Activated CD8-positive, alpha-beta memory T cell treated with anti-CD3 and anti-CD28 coated beads, Interleukin-2, amount 50 U/mL, for 1 hour (primary cell): ENCODE measurements around the gene ASPDH.
"Not testable (repeated sequence)": the region's sequence is repeated elsewhere in the genome, so short reads cannot be mapped to it uniquely, and the experiment has no call there.

Experiments used
- DNase-seq: peaks from one replicate; pipeline ENCODE4 v3.0.0-alpha.2; 2020; ENCODE audit errors: extremely low read depth

Gene ASPDH

GRCh38 chr19:50547385-50548190 is 33.9 kb upstream of the ASPDH start:
- DNase-seq, result no peak

DNA sequence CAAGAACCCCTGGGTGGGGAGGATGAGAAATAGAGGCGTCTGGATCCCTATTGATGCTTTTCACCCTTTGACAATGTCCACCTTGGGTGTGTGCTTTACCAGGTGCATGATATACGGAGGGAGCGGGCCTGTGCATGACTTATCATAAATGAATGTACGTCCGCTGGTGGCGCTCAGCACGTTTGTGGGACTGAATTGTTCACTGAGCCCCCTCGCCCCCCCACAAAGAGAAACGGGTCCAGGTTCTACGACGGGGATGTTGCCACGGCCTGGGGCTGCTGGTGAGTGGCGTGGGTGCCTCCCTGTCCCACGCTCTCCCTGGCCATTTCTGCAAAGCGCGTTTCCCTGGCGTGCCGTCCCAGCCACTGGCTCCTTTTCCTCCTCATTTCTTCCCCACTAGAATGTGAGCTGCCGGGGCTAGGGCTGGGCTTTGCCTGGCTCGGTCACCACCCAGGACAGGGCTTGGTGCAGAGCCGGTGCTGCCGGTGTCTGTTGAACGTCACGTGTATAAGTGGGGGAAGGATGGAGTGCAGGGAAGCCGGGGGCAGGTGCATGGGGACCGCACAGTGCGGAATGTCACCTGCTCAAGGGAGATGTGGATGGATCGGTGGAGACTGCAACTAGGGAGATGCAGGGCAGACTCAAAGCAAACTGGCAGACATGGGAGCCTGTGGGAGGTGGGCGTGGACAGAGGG is 33.0 kb upstream of the ASPDH start:
- no peak for DNase-seq

GRCh38 chr19:50542943-50543342 is 29.2 kb upstream of the ASPDH start:
- no peak for DNase-seq

GRCh38 chr19:50537769-50538230 is 24.1 kb upstream of the ASPDH start:
- no peak for DNase-seq

GRCh38 chr19:50537306-50537685 is 23.6 kb upstream of the ASPDH start:
- DNase-seq, result no peak

- no peak for DNase-seq
Measured at GRCh38 chr19:50536662-50537305, 23.1 kb upstream of the ASPDH start.

- no peak for DNase-seq
Measured at GRCh38 chr19:50535672-50536187, 22.0 kb upstream of the ASPDH start.

DNA sequence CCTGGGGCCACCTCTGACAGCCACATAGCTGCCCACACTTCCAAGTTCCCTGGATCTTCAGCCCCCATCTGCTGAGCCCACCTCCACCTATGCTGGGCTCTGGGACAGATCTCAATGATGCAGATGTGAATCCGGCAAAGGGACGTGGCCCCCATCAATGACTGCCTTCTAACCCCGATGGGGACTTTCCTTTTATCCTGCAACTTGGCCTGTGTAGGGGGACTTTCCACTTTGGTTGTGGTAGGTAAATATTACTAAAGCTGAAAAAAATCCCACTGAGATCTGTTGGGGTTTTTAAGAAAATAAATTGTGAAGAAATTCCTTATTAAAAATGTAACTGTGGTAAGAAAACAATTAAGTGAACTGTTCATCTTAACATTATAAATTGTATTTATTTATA is 20.8 kb upstream of the ASPDH start:
- no peak for DNase-seq

DNA sequence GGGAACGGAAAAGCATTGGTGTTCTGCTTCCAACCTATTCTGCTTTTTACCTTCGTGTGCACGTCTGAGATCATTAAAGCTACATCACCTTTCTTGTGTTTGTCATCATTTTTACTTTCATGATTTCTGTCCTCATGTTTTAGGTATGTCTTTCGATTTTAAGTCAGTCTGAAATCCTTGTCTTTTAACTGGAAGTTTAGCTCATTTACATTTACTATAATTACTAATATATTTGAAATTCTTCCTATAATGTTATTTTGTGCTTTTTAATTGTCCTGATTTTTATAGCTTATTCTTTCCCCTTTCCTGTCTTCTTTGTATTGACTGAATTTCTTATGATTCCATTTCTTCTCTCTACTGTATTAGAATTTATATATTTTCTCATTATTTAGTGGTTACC is 19.2 kb upstream of the ASPDH start:
- no peak for DNase-seq

- no peak for DNase-seq
Measured at GRCh38 chr19:50531171-50531612, 17.5 kb upstream of the ASPDH start.

GRCh38 chr19:50528052-50528451 is 14.3 kb upstream of the ASPDH start:
- not testable (repeated sequence) for DNase-seq

GRCh38 chr19:50522881-50523280 is 9.2 kb upstream of the ASPDH start:
- DNase-seq, result no peak

DNA sequence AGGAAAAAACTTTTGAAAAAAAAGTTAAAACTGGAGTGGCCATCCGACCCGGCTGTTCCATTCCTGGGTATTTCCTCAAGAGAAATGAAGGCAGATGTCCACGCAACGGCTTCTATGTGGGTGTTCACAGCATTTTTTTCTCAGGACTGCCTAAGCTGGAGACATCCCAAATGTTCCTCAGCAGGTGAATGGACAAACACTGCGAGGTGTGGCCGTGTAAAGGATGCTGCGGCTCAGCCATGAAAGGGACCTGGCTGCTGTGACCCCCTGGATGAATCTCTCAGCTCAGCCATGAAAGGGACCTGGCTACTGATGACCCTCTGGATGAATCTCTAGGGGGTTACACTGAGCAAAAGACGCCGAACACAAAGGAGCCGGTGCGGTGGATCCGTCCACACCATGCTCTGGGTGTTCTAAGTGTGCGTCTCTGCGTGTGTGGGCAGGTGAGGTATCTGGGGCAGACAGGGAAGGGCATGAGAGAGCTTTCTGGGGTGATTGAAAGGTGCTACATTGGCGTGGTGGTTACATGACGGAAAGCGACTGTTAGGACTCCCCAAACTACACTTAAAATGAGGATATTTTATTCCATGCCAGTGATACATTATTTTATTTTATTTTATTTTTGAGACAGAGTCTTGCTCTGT is 7.2 kb upstream of the ASPDH start:
- no peak for DNase-seq

DNA sequence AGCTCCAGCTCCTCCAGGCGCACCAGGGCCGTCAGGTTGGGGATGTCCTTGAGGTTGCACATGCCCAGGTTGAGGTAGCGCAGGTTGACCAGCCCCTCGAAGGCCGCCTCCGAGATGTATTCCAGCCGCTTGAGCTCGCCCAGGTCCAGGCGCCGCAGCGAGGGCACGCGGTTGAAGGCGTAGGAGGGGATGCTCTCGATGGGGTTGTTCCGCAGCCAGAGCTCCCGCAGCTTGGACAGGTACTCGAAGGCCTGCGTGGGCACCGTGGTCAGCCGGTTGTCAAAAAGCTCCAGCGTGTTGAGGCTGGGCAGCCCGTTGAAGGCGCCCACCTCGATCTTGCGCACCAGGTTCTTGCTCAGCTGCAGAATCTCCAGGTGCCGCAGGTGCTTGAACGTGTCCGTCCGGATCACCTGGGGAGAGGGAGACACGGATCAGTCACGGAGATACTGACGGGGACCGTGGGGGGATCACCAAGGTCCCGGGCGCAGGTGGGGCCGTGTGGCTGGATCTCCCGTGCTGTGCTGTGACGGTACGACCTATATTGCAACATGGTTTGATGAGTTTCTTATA is 5.4 kb upstream of the ASPDH start:
- no peak for DNase-seq

DNA sequence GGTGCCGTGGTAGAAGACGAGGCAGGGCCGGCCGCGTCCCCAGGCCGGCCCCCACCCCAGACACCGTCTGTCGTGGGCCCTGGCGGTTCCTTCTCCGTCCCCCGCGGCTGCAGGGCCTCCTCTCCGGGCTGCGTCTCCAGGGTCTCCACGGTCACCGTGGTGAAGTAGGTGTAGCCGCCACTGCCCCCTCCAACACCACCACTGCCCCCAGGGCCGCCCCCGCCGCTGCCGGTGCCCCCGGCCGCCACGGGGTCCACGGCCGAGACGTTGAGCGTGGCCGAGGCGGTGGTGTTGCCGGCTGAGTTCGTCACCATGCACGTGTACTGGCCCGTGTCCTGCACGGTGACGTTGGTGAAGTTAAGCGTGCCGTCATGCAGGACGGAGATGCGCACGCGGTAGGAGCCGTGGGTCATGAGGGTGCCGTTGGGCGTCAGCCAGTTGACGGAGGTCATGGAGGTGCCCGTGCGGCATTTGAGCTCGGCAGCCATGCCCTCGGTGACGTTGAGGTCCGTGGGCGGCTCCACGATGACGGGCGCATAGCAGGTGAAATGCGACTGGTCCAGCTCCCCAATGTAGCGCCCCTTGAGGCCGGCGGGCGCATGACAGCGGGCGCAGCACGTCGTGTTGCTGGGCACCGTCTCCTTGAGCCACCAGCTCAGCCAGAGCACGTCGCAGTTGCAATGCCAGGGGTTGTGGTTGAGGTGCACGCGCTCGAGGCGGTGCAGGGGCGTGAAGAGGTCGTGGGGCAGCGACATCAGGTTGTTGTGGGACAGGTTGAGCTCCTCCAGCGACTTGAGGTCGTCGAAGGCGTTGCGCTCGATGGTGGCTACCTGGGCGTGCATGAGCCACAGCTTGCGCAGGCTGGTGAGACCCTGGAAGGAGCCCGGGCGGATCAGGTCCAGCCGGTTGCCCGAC is 4.6 kb upstream of the ASPDH start:
- DNase-seq, result no peak

DNA sequence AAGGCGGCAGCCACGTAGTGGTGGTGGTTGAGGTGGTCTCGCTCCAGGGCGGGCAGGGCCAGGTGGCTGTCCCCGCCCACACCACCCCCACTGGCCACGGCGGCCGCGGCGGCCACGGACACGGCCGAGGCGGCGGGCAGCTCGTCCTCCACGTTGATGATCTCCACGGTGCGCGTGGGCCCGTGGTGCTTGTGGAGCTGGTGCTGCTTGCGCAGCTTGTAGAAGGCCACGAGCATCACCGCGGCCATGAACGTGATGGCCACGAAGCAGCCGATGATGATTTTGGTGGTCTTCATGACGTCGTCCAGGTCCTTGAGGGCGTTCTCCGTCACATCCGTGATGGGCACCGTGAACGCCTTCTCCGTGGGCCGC is 4.0 kb upstream of the ASPDH start:
- no peak for DNase-seq

- no peak for DNase-seq
Measured at GRCh38 chr19:50516964-50517703, 3.4 kb upstream of the ASPDH start.

DNA sequence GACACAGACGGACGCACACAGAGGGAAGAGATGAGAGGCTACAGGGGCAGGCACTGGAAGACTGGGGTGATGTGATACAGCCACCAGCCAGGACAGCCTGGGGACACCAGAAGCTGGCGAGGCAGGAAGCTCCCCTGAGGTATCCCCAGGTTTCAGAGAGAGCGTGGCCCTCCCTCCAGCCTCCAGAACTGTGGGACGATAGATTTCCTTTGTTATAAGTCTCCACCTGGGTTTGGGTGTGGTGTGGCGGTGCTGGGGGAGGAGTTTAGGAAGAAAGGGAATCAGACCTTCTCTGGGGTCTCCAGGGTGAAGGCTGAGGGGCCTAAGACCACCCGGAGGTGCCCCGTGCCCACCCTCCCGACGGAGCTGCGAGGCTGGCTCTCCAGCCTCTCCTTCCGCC is 2.7 kb upstream of the ASPDH start:
- DNase-seq, result no peak

GRCh38 chr19:50515168-50515561 is 1.5 kb upstream of the ASPDH start:
- DNase-seq, result no peak
